Stimulated activated CD8-positive, alpha-beta memory T cell treated with anti-CD3 and anti-CD28 coated beads, Interleukin-4, amount 100 ng/mL, for 48 hours (primary cell): ENCODE measurements around the gene EML3.
"Not testable (repeated sequence)": the region's sequence is repeated elsewhere in the genome, so short reads cannot be mapped to it uniquely, and the experiment has no call there.

Experiments
- DNase-seq: peaks from one replicate; pipeline ENCODE4 v3.0.0-alpha.2; 2020

The EML3 gene

DNA sequence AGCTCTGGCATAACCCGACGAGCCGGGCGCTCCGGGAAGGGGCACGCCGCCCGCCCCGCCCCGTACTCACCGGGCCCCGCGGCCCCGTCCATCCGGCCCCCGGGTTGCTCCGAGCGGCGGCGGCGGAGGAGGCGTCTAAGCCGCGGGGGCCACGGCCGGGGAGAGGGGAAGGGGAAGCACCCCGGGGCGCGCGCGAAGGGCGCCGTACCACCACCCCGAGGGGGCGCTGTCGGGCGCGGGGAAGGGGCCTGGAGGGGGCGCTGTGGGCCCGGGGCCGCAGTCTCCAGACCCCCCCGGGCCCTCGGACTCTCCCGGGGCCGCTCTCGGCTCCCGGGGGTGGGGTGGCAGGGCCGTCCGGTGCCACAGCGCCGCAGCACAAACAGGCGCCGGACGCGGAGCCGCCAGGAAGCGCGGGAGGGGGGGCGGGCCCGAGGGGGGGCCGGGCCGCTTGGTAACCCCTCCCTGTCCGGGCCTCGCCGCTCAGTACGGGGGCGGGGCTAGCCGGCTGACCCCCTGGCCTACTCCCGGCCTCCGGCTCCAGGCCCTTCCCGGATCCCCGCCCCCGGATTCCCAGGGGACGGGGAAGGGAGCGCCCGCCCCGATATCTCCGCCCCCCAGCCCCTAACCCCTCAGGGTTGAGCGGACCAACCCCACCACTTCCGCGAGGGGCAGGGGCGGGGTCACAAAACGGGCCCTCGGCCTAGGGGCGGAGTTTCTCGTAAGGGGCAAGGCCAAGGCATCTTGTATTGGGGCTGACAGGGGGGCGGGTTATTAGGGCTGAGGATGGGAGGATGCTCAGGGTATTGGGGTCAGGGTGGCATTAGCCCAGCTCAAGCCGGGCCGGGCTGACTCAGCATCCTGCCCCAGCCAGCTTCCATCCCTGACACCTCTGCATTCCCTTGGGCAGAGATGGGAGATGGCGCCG, at the start of gene EML3, which contains the start of gene ROM1:
EML3 (minus strand) TSS at position 410 of the 925 bp plus-strand sequence; CDS start at position 92, 318 bp downstream.
ROM1 (plus strand) TSS at position 892 of the 925 bp plus-strand sequence; CDS start at position 917, 25 bp downstream.
- DNase-seq, result peak; percentile 91

GRCh38 chr11:62656796-62657429, 44.3 kb upstream of the EML3 start:
- DNase-seq, result no peak

DNA sequence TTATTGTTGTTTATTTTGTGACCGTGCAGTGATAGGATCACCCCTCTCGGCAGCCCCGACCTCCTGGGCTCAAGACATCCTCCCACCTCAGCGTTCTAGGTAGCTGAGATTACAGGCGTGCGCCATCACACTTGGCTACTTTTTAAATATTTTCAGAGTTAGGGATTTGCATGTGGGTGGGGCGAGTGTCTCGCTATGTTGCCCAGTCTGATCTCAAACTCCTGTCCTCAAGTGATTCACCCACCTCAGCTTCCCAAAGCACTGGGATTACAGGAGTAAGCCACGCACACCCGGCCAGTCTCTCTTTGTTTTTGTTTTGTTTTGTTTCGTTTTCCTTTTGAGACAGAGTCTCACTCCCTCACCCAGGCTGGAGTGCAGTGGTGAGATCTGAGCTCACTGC, 41.7 kb upstream of the EML3 start:
- DNase-seq, result no peak

DNA sequence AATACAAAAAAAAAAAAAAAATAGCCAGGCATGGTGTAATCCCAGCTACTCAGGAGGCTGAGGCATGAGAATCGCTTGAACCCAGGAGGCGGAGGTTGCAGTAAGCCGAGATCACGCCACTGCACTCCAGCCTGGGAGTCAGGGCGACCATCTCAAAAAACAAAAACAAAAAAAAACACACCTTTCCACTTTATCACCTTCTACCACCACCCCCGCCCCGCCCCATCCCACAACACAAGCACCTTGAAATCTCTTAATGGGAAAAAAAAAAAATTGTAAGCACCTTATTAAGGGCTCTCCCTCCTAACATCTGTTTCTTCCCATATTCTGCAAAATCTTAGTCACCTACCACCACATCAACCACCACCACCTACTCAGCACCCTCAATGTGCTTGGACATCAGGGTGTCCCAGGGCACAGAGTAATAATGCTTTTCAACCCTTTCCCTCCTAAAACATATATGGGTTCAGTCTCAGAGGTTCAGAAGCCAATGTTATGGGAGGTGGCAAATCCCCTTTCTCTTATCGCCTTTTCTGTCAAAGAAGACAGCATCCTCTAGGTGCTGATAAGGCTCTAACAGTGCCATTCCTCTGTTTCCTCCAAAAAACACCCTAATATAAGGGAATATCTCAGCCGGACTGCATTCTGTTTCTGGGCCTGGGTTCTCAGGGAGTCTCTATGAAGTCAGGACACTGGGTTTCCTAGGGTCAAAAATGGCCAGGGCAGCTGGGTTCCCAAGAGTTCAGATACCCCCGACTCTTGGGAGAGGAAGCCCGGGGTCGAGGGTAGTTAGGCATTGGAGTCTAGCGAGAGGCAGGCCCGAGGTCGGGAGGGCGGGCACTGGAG, 39.8 kb upstream of the EML3 start:
- peak; percentile 44 for DNase-seq

DNA sequence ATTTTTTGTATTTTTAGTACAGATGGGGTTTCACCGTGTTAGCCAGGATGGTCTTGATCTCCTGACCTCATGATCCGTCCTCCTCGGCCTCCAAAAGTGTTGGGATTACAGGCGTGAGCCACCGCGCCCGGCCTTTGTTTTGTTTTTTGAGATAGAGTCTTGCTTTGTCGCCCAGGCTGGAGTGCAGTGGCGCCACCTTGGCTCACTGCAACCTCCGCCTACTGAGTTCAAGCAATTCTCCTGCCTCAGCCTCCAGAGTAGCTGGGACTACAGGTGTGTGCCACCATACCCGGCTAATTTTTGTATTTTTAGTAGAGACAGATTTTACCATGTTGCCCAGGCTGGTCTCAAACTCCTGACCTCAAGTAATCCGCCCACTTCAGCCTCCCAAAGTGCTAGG, 37.7 kb upstream of the EML3 start:
- not testable (repeated sequence) for DNase-seq

DNA sequence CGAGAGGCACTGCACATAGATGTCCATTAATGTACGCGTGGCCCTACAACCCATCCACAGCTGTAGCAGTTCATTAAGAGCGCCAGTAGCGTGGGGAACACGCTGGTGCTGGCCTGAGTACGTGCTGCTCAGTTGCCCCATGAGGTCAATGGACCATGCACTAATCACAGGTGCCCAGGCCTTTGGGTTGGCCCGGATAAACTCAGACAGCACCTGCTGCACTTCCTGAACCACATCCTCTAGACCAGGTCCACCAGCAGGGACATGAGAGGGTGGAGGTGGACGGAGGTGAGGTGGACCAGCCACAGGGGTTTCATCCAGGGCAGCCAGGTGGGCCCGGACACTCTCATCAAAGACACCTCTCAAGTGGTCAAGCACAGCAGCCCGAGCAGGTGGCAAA, 36.9 kb upstream of the EML3 start:
- DNase-seq, result no peak

DNA sequence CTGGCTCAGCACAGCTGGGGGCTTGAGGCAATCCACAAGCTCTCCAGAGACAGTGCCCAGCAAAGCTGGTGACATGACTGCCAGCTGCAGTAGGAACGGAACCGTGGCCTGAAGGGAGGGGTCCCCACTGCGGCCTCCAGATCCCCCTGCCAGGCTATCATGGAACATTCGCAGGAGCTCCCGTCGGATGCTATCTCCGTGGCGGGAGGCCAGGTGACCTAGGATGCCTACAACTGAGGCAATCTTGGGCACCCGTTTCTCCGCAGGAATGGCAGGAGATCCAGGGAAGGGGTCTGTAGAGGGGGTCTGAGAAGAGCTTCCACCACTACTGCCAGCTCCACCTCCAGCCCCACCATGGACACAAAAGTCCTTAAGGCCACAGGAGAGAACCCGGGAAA, 36.4 kb upstream of the EML3 start:
- no peak for DNase-seq

- no peak for DNase-seq
These were observed 35.8 kb upstream of the EML3 start for GRCh38 chr11:62648185-62648966.

DNA sequence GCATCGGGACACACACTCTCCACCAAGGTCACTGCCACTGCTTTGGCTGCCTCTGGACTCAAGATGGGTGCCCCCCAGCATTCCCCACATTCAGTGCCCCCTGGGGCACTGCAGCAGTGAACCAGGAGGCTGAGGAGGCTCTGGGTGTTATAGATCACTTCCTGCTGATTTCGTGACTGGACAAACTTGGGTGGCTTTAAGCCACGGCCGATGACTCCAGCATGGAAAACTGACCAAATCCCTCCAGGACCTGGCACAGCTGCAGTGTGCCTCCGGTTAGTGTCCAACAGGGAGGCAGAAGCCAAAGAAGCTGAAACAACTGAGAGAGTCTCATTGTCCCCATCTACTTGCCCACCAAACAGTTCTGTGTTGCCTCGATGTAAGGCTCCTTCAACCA, 35.0 kb upstream of the EML3 start:
- DNase-seq, result no peak

- no peak for DNase-seq
These were observed 34.4 kb upstream of the EML3 start for GRCh38 chr11:62646825-62647608.

- peak; percentile 99 for DNase-seq
These were observed 33.6 kb upstream of the EML3 start, which contains the start of gene GANAB for GRCh38 chr11:62645946-62646824. GANAB (minus strand) TSS chr11:62646613; CDS start chr11:62646599, 14 bp downstream.

DNA sequence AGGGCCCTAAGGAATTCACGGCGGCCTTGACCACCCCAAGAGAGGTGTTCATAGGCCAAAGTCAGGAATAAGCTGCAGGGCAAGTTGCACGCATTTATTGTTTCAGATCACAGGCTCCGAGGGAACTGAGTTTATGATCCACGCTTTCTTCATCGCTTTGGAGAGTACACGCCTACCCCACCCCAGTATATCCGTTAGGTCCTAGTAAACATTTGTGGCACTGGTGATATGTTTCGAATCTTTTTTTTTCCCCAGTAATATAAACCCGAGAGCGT, 33.0 kb upstream of the EML3 start:
- no peak for DNase-seq

GRCh38 chr11:62644220-62644619, 31.6 kb upstream of the EML3 start:
- DNase-seq, result no peak

GRCh38 chr11:62632492-62632891, 19.9 kb upstream of the EML3 start:
- no peak for DNase-seq

DNA sequence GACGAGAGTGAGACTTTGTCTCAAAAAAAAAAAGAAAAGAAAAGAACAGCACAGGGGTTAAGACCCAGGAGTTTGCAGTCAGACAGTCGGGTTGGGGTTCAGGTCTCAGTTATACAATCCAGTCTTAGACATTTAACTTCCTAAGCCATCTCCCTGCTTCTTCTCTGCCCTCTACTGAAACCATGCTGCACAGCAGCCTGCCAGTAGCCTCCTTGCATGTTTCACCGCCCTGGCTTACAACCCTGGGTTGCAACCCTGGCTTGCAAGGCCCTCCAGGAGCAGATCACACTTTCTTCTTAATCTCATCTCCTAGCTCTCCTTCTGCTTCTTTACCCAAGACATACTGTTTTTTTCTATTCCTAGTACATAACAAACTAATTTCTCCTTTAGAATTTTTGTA, 15.1 kb upstream of the EML3 start:
- DNase-seq, result no peak

- DNase-seq, result no peak
These were observed 10.0 kb upstream of the EML3 start for GRCh38 chr11:62622476-62623089.

- DNase-seq, result peak; percentile 99
These were observed 9.2 kb upstream of the EML3 start, which contains the start of gene B3GAT3 for GRCh38 chr11:62621567-62622470. B3GAT3 (minus strand) TSS chr11:62621986; CDS start chr11:62621947, 39 bp downstream.

GRCh38 chr11:62621027-62621566, 8.5 kb upstream of the EML3 start:
- no peak for DNase-seq

DNA sequence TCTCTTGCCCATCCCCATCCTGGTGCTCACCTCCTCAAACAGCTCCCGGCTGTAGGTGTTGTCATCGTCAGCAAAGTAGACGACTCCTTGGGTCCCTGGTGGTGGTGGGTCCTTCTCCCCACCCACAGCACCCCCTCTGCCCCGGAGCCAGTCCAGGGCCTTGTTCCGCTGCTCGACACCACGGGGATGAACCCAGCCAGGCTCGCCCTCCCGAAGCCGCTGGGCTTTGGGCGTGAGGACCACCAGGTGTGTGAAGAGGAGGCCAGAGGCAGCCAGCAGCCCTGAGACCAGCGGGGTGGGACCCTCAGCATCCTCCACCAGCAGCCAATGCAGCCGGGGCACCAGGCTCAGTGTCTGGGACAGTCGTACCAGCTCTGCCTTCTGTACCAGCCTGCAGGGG, 4.4 kb upstream of the EML3 start:
- DNase-seq, result not testable (repeated sequence)
